ENCODE data around the gene TIMM29.

Gene TIMM29

GRCh38 chr19:10920288-10920655, 8.3 kb upstream of the TIMM29 start:
- H3K4me3 ChIP-seq (replicated peaks; ENCODE audit: low read depth, low read length), result no peak overlapping the region
- no peak for DNase-seq (ENCODE audit: extremely low read depth, low read depth)
- TF ChIP-seq CTCF (IDR thresholded peaks at IDR 0.05; ENCODE audit: low read depth, low read length, missing control alignments), result no peak

- no peak overlapping the region for H3K4me3 ChIP-seq (replicated peaks; ENCODE audit: low read depth, low read length)
- no peak for TF ChIP-seq CTCF (IDR thresholded peaks at IDR 0.05; ENCODE audit: low read depth, low read length, missing control alignments)
- DNase-seq (ENCODE audit: extremely low read depth, low read depth), result no peak
Observed at GRCh38 chr19:10920781-10921180, 7.8 kb upstream of the TIMM29 start.

- H3K4me3 ChIP-seq (replicated peaks; ENCODE audit: low read depth, low read length), result no peak overlapping the region
- TF ChIP-seq CTCF (IDR thresholded peaks at IDR 0.05; ENCODE audit: low read depth, low read length, missing control alignments), result no peak
- DNase-seq (ENCODE audit: extremely low read depth, low read depth), result no peak
Observed at GRCh38 chr19:10921199-10921909, 7.3 kb upstream of the TIMM29 start.

- TF ChIP-seq CTCF (IDR thresholded peaks at IDR 0.05; ENCODE audit: low read depth, low read length, missing control alignments), result no peak
- no peak for DNase-seq (ENCODE audit: extremely low read depth, low read depth)
- no peak overlapping the region for H3K4me3 ChIP-seq (replicated peaks; ENCODE audit: low read depth, low read length)
Observed at GRCh38 chr19:10921910-10922637, 6.5 kb upstream of the TIMM29 start.

GRCh38 chr19:10922638-10923014, 6.0 kb upstream of the TIMM29 start:
- no peak for TF ChIP-seq CTCF (IDR thresholded peaks at IDR 0.05; ENCODE audit: low read depth, low read length, missing control alignments)
- H3K4me3 ChIP-seq (replicated peaks; ENCODE audit: low read depth, low read length), result no peak overlapping the region
- no peak for DNase-seq (ENCODE audit: extremely low read depth, low read depth)

- DNase-seq (ENCODE audit: extremely low read depth, low read depth), result no peak
- no peak overlapping the region for H3K4me3 ChIP-seq (replicated peaks; ENCODE audit: low read depth, low read length)
- TF ChIP-seq CTCF (IDR thresholded peaks at IDR 0.05; ENCODE audit: low read depth, low read length, missing control alignments), result no peak
Observed at GRCh38 chr19:10923260-10924112, 5.1 kb upstream of the TIMM29 start.
